DMS79 (cell line): ENCODE results near the gene LRRC8E.

ENCODE experiments used
- DNase-seq: peaks from one replicate; lab custom pipeline; 2025; lab: John Stamatoyannopoulos, UW

Gene LRRC8E

GRCh38 chr19:7888145-7888825 lies at the start of gene LRRC8E:
LRRC8E (plus strand) TSS chr19:7888510; CDS start chr19:7895604, 7,094 bp downstream.
- peak; percentile 14 for DNase-seq

- DNase-seq = no peak
Observed at GRCh38 chr19:7839476-7839875, 48.8 kb upstream of the LRRC8E start.

- no peak for DNase-seq
Observed at GRCh38 chr19:7840629-7841028, 47.7 kb upstream of the LRRC8E start.

- no peak for DNase-seq
Observed at GRCh38 chr19:7841751-7842660, 46.3 kb upstream of the LRRC8E start.

GRCh38 chr19:7842661-7843294 lies 45.5 kb upstream of the LRRC8E start:
- DNase-seq = no peak

GRCh38 chr19:7843521-7843920 lies 44.8 kb upstream of the LRRC8E start:
- no peak for DNase-seq

- no peak for DNase-seq
Observed at GRCh38 chr19:7844405-7844804, 43.9 kb upstream of the LRRC8E start.

- no peak for DNase-seq
Observed at GRCh38 chr19:7844951-7845350, 43.4 kb upstream of the LRRC8E start.

- DNase-seq = no peak
Observed at GRCh38 chr19:7845390-7846154, 42.7 kb upstream of the LRRC8E start.

- no peak for DNase-seq
Observed at GRCh38 chr19:7846155-7846646, 42.1 kb upstream of the LRRC8E start.

- DNase-seq = no peak
Observed at GRCh38 chr19:7847664-7848063, 40.6 kb upstream of the LRRC8E start.

- DNase-seq = no peak
Observed at GRCh38 chr19:7848779-7849457, 39.4 kb upstream of the LRRC8E start.

- no peak for DNase-seq
Observed at GRCh38 chr19:7849631-7849999, 38.7 kb upstream of the LRRC8E start.

- no peak for DNase-seq
Observed at GRCh38 chr19:7850000-7850813, 38.1 kb upstream of the LRRC8E start.

- DNase-seq = no peak
Observed at GRCh38 chr19:7850945-7851622, 37.2 kb upstream of the LRRC8E start.

- no peak for DNase-seq
Observed at GRCh38 chr19:7851623-7852500, 36.4 kb upstream of the LRRC8E start.

- peak; percentile 83 for DNase-seq
Observed at GRCh38 chr19:7852851-7853769, 35.2 kb upstream of the LRRC8E start.

GRCh38 chr19:7853770-7854128 lies 34.6 kb upstream of the LRRC8E start:
- no peak for DNase-seq
